ENCODE measurements around the gene ACP5.
"Not testable (repeated sequence)": the region's sequence is repeated elsewhere in the genome, so short reads cannot be mapped to it uniquely, and the experiment has no call there.

Gene ACP5

GRCh38 chr19:11577451-11578257 is at the start of gene ACP5:
Gene ACP5 (minus strand): TSS chr19:11577645. CDS start chr19:11577317, 328 bp downstream.
- H3K4me3 ChIP-seq (ENCODE audit: low read length, poor library complexity, severe bottlenecking), result no peak within 1 kb of the TSS
- no peaks in the 10 kb centered on the region for H3K9me3 ChIP-seq (ENCODE audit: insufficient read depth, low read depth, low read length)
- TF ChIP-seq EZH2phosphoT487 (IDR thresholded peaks at IDR 0.05; ENCODE audit: borderline replicate concordance) (no peak), CTCF (conservative IDR thresholded peaks at IDR 0.05; ENCODE audit: low read length) (no peak)
- no peaks in the 10 kb centered on the region for H4K20me1 ChIP-seq (ENCODE audit: insufficient read depth, low read length, poor library complexity, severe bottlenecking)
- no peaks in the 10 kb centered on the region for H3K9me2 ChIP-seq (replicated peaks; ENCODE audit: low read depth, low read length)
- H2AFZ ChIP-seq (ENCODE audit: low read length), result no peak within 1 kb of the TSS; the same call in 1 of the 2 replicates
- no peak within 1 kb of the TSS for H3K9ac ChIP-seq (ENCODE audit: low read depth, low read length, poor library complexity, severe bottlenecking)
- no peaks in the 10 kb centered on the region for H3K4me1 ChIP-seq (ENCODE audit: insufficient read depth, low read length, poor library complexity, severe bottlenecking)
- no peaks in the 10 kb centered on the region for H3F3A ChIP-seq (ENCODE audit: low read depth)
- H3K27me3 ChIP-seq (ENCODE audit: insufficient read depth, low read length, poor library complexity, severe bottlenecking), result no peaks in the 10 kb centered on the region
- H3K79me2 ChIP-seq (ENCODE audit: insufficient read depth, low read length), result no peaks in the 10 kb centered on the region
- no peak within 1 kb of the TSS for H3K4me2 ChIP-seq (ENCODE audit: low read depth, low read length, poor library complexity, severe bottlenecking)
- no peaks in the 10 kb centered on the region for H3K36me3 ChIP-seq (ENCODE audit: insufficient read depth, low read length)

- no peaks in the 10 kb centered on the region for H3K79me2 ChIP-seq (ENCODE audit: insufficient read depth, low read length)
- H3K4me1 ChIP-seq (ENCODE audit: insufficient read depth, low read length, poor library complexity, severe bottlenecking), result no peaks in the 10 kb centered on the region
- no peak overlapping the region for H3K9ac ChIP-seq (ENCODE audit: low read depth, low read length, poor library complexity, severe bottlenecking)
- no peaks in the 10 kb centered on the region for H3K36me3 ChIP-seq (ENCODE audit: insufficient read depth, low read length)
- no peaks in the 10 kb centered on the region for H4K20me1 ChIP-seq (ENCODE audit: insufficient read depth, low read length, poor library complexity, severe bottlenecking)
- H3K4me2 ChIP-seq (ENCODE audit: low read depth, low read length, poor library complexity, severe bottlenecking), result no peak overlapping the region
- H3K9me2 ChIP-seq (replicated peaks; ENCODE audit: low read depth, low read length), result no peaks in the 10 kb centered on the region
- H3K4me3 ChIP-seq (ENCODE audit: low read length, poor library complexity, severe bottlenecking), result no peak overlapping the region
- TF ChIP-seq CTCF (conservative IDR thresholded peaks at IDR 0.05; ENCODE audit: low read length) (no peak), EZH2phosphoT487 (IDR thresholded peaks at IDR 0.05; ENCODE audit: borderline replicate concordance) (no peak)
- no peak overlapping the region for H2AFZ ChIP-seq (ENCODE audit: low read length)
- no peaks in the 10 kb centered on the region for H3F3A ChIP-seq (ENCODE audit: low read depth)
- H3K27me3 ChIP-seq (ENCODE audit: insufficient read depth, low read length, poor library complexity, severe bottlenecking), result no peaks in the 10 kb centered on the region
- no peaks in the 10 kb centered on the region for H3K9me3 ChIP-seq (ENCODE audit: insufficient read depth, low read depth, low read length)
Measured at GRCh38 chr19:11626252-11626651, 48.8 kb upstream of the ACP5 start.

- no peaks in the 10 kb centered on the region for H3K4me1 ChIP-seq (ENCODE audit: insufficient read depth, low read length, poor library complexity, severe bottlenecking)
- no peak overlapping the region for H3K4me2 ChIP-seq (ENCODE audit: low read depth, low read length, poor library complexity, severe bottlenecking)
- no peak overlapping the region for H2AFZ ChIP-seq (ENCODE audit: low read length)
- no peaks in the 10 kb centered on the region for H3K9me3 ChIP-seq (ENCODE audit: insufficient read depth, low read depth, low read length)
- no peak for TF ChIP-seq EZH2phosphoT487 (IDR thresholded peaks at IDR 0.05; ENCODE audit: borderline replicate concordance)
- H3K4me3 ChIP-seq (ENCODE audit: low read length, poor library complexity, severe bottlenecking), result no peak overlapping the region
- no peaks in the 10 kb centered on the region for H4K20me1 ChIP-seq (ENCODE audit: insufficient read depth, low read length, poor library complexity, severe bottlenecking)
- no peaks in the 10 kb centered on the region for H3K9me2 ChIP-seq (replicated peaks; ENCODE audit: low read depth, low read length)
- no peaks in the 10 kb centered on the region for H3K27me3 ChIP-seq (ENCODE audit: insufficient read depth, low read length, poor library complexity, severe bottlenecking)
- peaks cover 19% of the 10 kb centered on the region; the same call in 1 of the 2 replicates for H3K36me3 ChIP-seq (ENCODE audit: insufficient read depth, low read length)
- no peaks in the 10 kb centered on the region for H3F3A ChIP-seq (ENCODE audit: low read depth)
- no peaks in the 10 kb centered on the region for H3K79me2 ChIP-seq (ENCODE audit: insufficient read depth, low read length)
- no peak overlapping the region for H3K9ac ChIP-seq (ENCODE audit: low read depth, low read length, poor library complexity, severe bottlenecking)
Measured at GRCh38 chr19:11624069-11624463, 46.6 kb upstream of the ACP5 start.

- not testable (repeated sequence) for H3K9me2 ChIP-seq (replicated peaks; ENCODE audit: low read depth, low read length)
- peaks cover 12% of the 10 kb centered on the region; the same call in 1 of the 2 replicates for H3K9me3 ChIP-seq (ENCODE audit: insufficient read depth, low read depth, low read length)
- H3K36me3 ChIP-seq (ENCODE audit: insufficient read depth, low read length), result peaks cover 36% of the 10 kb centered on the region
Measured at GRCh38 chr19:11622401-11622800, 45.0 kb upstream of the ACP5 start.

More at GRCh38 chr19:11622401-11622800, 45.0 kb upstream of the ACP5 start:
- not testable (repeated sequence) for H3K4me2 ChIP-seq (ENCODE audit: low read depth, low read length, poor library complexity, severe bottlenecking); H3K9ac ChIP-seq (ENCODE audit: low read depth, low read length, poor library complexity, severe bottlenecking); H2AFZ ChIP-seq (ENCODE audit: low read length); H4K20me1 ChIP-seq (ENCODE audit: insufficient read depth, low read length, poor library complexity, severe bottlenecking); H3K4me1 ChIP-seq (ENCODE audit: insufficient read depth, low read length, poor library complexity, severe bottlenecking); H3F3A ChIP-seq (ENCODE audit: low read depth); H3K79me2 ChIP-seq (ENCODE audit: insufficient read depth, low read length); H3K27me3 ChIP-seq (ENCODE audit: insufficient read depth, low read length, poor library complexity, severe bottlenecking); H3K4me3 ChIP-seq (ENCODE audit: low read length, poor library complexity, severe bottlenecking)
